OCI-LY3 (cell line): Measurements from ENCODE around the gene ADGRB3.

ENCODE experiments used
- H2AFZ ChIP-seq: fragments of 200-600, 300-600 bp; shearing (Covaris generic); 2 replicates; pipeline ENCODE4 v1.6.0; 2014; ENCODE audit warnings: antibody characterized with exemption, low read depth, low read length
- H3K27ac ChIP-seq: fragments of 200-600, 300-600 bp; sonication (generic); 2 replicates; pipeline ENCODE4 v1.5.1; 2014; ENCODE audit warnings: mild to moderate bottlenecking, low read length, moderate library complexity, mixed read lengths
- H3K27me3 ChIP-seq: fragments of 200-600, 300-600 bp; sonication (generic); 2 replicates; pipeline ENCODE4 v1.6.1; 2014; ENCODE audit warnings: low read depth, low read length, mixed read lengths
- H3K36me3 ChIP-seq: fragments of 200-600, 300-600 bp; sonication (generic); replicated peaks from 2 replicates; pipeline ENCODE3; 2014; ENCODE audit warnings: low read depth, low read length, mixed read lengths
- H3K4me1 ChIP-seq: fragments of 300-600, 200-600 bp; sonication (generic); 2 replicates; pipeline ENCODE4 v1.6.1; 2014; ENCODE audit warnings: low read length, mixed read lengths
- H3K4me2 ChIP-seq: fragments of 200-600, 300-600 bp; sonication (generic); 2 replicates; pipeline ENCODE4 v1.6.1; 2014; ENCODE audit warnings: low read length, mixed read lengths
- H3K4me3 ChIP-seq: fragments of 300-600, 200-600 bp; sonication (generic); 2 replicates; pipeline ENCODE4 v1.5.1; 2014; ENCODE audit warnings: antibody characterized with exemption, mild to moderate bottlenecking, low read length, moderate library complexity
- H3K79me2 ChIP-seq: fragments of 300-600, 200-600 bp; shearing (Covaris generic); 2 replicates; pipeline ENCODE4 v1.6.1; 2014; ENCODE audit warnings: mild to moderate bottlenecking, low read length, mixed read lengths
- H3K9ac ChIP-seq: fragments of 300-600, 200-600 bp; shearing (Covaris generic); 2 replicates; pipeline ENCODE4 v1.6.0; 2014; ENCODE audit warnings: mild to moderate bottlenecking, low read length, moderate library complexity
- H3K9me3 ChIP-seq: fragments of 200-600, 300-600 bp; shearing (Covaris generic); 2 replicates; pipeline ENCODE4 v1.6.1; 2014; ENCODE audit warnings: low read length, mixed read lengths; ENCODE audit not compliant: insufficient read depth
- H4K20me1 ChIP-seq: fragments of 200-600, 300-600 bp; sonication (generic); 2 replicates; pipeline ENCODE4 v1.6.1; 2016; ENCODE audit warnings: low read length, mixed read lengths; ENCODE audit not compliant: insufficient read depth
- EZH2phosphoT487 ChIP-seq: fragments of 200-600 bp; shearing (Covaris generic); IDR thresholded peaks from 2 replicates; pipeline ENCODE4 v1.6.1; 2018; ENCODE audit warnings: antibody characterized with exemption, mixed run types, low read depth
- TF ChIP-seq, protein P1 (sequence below): fragments of 200-600, 300-600 bp; sonication (generic); IDR thresholded peaks from 2 replicates; pipeline ENCODE4 v1.5.1; 2014; ENCODE audit warnings: antibody characterized with exemption, low read length, low read depth

ADGRB3 gene

DNA sequence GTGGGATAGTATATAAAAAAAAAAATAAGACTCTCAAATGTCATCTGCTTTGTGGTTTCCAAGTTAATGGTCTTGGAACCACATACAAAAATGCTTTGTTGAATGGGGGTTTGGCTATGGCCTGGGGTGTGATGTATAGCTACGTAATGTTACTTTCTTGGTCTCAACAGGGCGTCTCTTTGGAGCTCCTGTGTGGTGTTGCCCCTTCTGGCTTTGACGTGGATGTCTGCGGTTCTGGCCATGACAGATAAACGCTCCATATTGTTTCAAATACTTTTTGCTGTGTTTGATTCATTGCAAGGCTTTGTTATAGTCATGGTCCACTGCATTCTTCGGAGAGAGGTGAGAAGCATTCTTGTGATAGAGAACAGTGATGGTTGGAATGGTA, 704.1 kb downstream of the ADGRB3 start:
- Histone ChIP-seq H3K36me3 (no peaks in the 10 kb centered on the region), H2AFZ (no peak overlapping the region), H3K4me3 (no peak overlapping the region), H3K4me2 (no peak overlapping the region), H3K27me3 (no peaks in the 10 kb centered on the region), H3K4me1 (peaks cover 7% of the 10 kb centered on the region; the same call in 1 of the 2 replicates), H4K20me1 (no peaks in the 10 kb centered on the region), H3K27ac (no peak overlapping the region), H3K9me3 (no peaks in the 10 kb centered on the region), H3K9ac (no peak overlapping the region), H3K79me2 (no peaks in the 10 kb centered on the region)
- TF ChIP-seq EZH2phosphoT487: no peak
- TF ChIP-seq, protein P1, sequence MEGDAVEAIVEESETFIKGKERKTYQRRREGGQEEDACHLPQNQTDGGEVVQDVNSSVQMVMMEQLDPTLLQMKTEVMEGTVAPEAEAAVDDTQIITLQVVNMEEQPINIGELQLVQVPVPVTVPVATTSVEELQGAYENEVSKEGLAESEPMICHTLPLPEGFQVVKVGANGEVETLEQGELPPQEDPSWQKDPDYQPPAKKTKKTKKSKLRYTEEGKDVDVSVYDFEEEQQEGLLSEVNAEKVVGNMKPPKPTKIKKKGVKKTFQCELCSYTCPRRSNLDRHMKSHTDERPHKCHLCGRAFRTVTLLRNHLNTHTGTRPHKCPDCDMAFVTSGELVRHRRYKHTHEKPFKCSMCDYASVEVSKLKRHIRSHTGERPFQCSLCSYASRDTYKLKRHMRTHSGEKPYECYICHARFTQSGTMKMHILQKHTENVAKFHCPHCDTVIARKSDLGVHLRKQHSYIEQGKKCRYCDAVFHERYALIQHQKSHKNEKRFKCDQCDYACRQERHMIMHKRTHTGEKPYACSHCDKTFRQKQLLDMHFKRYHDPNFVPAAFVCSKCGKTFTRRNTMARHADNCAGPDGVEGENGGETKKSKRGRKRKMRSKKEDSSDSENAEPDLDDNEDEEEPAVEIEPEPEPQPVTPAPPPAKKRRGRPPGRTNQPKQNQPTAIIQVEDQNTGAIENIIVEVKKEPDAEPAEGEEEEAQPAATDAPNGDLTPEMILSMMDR: no peak

DNA sequence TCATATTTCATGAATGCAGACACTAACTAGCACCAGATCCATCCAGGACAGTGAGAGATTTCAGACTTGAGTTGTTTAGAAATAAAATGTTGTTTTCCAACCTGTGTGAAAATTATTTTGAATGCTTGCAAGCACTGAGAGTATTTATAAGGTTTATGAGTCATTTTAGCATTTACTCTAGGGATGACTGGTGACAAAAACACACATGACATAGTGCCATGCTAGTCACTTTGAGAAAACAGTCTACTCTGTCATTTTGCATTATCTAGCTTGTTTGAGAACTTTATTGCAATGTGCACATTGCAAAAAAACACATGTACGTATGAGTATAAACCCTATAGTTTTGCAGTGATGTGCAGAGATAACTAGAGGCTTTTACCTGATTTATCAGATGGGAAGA, 705.1 kb downstream of the ADGRB3 start:
- no peaks in the 10 kb centered on the region for H3K36me3 ChIP-seq
- H4K20me1 ChIP-seq: no peaks in the 10 kb centered on the region
- no peak overlapping the region for H2AFZ ChIP-seq
- peaks cover 7% of the 10 kb centered on the region; the same call in 1 of the 2 replicates for H3K4me1 ChIP-seq
- H3K27ac ChIP-seq: no peak overlapping the region
- no peaks in the 10 kb centered on the region for H3K27me3 ChIP-seq
- no peaks in the 10 kb centered on the region for H3K9me3 ChIP-seq
- H3K79me2 ChIP-seq: no peaks in the 10 kb centered on the region
- H3K4me2 ChIP-seq: no peak overlapping the region; the same call in 1 of the 2 replicates
- no peak for TF ChIP-seq EZH2phosphoT487
- TF ChIP-seq, protein P1: no peak
- H3K4me3 ChIP-seq: no peak overlapping the region
- no peak overlapping the region for H3K9ac ChIP-seq

DNA sequence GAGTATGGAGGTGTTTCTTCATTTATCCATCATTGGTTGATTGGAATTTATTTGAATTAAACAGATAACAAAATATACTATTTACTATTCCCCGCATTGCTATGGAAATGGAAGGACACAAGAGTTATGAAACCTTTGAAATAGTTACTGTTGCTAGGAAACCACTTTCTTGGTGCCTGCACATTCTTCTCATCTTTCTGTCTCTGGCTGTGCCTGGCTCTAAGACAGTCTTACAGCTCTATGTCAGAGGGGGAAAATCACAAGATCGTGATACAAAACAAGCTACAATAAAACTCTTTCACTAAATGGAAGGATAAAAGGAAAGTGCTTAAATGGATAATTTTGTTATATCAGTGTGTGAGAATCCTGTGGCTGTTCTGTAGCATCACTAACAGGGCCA, 708.8 kb downstream of the ADGRB3 start:
- H3K9me3 ChIP-seq: no peaks in the 10 kb centered on the region
- H3K27ac ChIP-seq: no peak overlapping the region
- no peak overlapping the region for H3K4me2 ChIP-seq
- H3K36me3 ChIP-seq: no peaks in the 10 kb centered on the region
- H3K9ac ChIP-seq: no peak overlapping the region
- TF ChIP-seq, protein P1: no peak
- no peak for TF ChIP-seq EZH2phosphoT487
- no peak overlapping the region for H2AFZ ChIP-seq
- no peaks in the 10 kb centered on the region for H3K27me3 ChIP-seq
- no peak overlapping the region for H3K4me3 ChIP-seq
- H3K79me2 ChIP-seq: no peaks in the 10 kb centered on the region
- no peaks in the 10 kb centered on the region for H4K20me1 ChIP-seq
- H3K4me1 ChIP-seq: peaks cover 7% of the 10 kb centered on the region; the same call in 1 of the 2 replicates

DNA sequence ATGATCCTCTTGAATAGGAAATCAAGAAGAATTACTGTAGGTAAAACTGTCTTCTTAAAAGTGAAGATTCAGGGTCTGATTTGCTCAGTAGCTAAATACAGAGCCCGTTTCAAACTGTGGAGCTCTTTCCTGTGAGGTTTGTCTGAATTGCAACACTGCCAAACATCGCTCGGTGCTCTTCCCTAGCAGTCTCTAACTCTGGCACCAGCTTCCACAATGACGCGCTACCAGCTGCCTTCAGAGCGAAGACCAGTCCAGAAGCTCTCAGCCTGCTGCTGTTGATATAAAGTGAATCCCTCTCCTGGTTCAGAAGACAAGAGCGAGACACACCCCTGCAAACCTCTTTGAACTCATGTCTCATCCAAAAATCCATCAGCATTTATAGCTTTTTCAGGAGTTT, 714.7 kb downstream of the ADGRB3 start:
- Histone ChIP-seq H2AFZ (no peak overlapping the region), H3K27ac (no peak overlapping the region), H4K20me1 (no peaks in the 10 kb centered on the region), H3K79me2 (no peaks in the 10 kb centered on the region), H3K9ac (no peak overlapping the region), H3K27me3 (no peaks in the 10 kb centered on the region), H3K9me3 (no peaks in the 10 kb centered on the region), H3K36me3 (no peaks in the 10 kb centered on the region), H3K4me1 (no peaks in the 10 kb centered on the region), H3K4me3 (no peak overlapping the region), H3K4me2 (no peak overlapping the region)
- no peak for TF ChIP-seq EZH2phosphoT487
- TF ChIP-seq, protein P1: no peak
